Stimulated activated naive CD8-positive, alpha-beta T cell treated with anti-CD3 and anti-CD28 coated beads, Interleukin-15, amount 100 ng/mL, for 72 hours (primary cell): Measurements from ENCODE around the gene VCX2.
A peak's percentile ranks its signal among the peaks of the same experiment; 100 is the strongest.
"Not testable (repeated sequence)": the region's sequence is repeated elsewhere in the genome, so short reads cannot be mapped to it uniquely, and the experiment has no call there.

Experiments used
- ATAC-seq: fragments of 150-1000 bp; cut with Tn5 transposase; 2 replicates; pipeline ENCODE4 v1.10.0; 2021; ENCODE audit warnings: mild to moderate bottlenecking, moderate library complexity
- DNase-seq, 2 donors: peaks; one replicate each; pipeline ENCODE4 v3.0.0; 2021 to 2022
- H3K27ac Mint-ChIP-seq, 2 donors: one replicate each; pipeline ENCODE4 v1.8.0; 2022; ENCODE audit warnings: mild to moderate bottlenecking in 2 of 2, mixed read lengths in 2 of 2, moderate library complexity in 2 of 2
- H3K27me3 Mint-ChIP-seq: one replicate; pipeline ENCODE4 v1.8.0; 2022; ENCODE audit warnings: mixed read lengths
- H3K4me1 Mint-ChIP-seq: one replicate; pipeline ENCODE4 v1.8.0; 2022; ENCODE audit warnings: mild to moderate bottlenecking, mixed read lengths
- H3K4me3 Mint-ChIP-seq, 2 donors: one replicate each; pipeline ENCODE4 v1.8.0; 2022; ENCODE audit warnings: mild to moderate bottlenecking in 2 of 2, mixed read lengths in 2 of 2, moderate library complexity in 1 of 2
- H3K9me3 Mint-ChIP-seq, 2 donors: one replicate each; pipeline ENCODE4 v1.8.0; 2022; ENCODE audit warnings: mixed read lengths in 2 of 2

The VCX2 gene

DNA sequence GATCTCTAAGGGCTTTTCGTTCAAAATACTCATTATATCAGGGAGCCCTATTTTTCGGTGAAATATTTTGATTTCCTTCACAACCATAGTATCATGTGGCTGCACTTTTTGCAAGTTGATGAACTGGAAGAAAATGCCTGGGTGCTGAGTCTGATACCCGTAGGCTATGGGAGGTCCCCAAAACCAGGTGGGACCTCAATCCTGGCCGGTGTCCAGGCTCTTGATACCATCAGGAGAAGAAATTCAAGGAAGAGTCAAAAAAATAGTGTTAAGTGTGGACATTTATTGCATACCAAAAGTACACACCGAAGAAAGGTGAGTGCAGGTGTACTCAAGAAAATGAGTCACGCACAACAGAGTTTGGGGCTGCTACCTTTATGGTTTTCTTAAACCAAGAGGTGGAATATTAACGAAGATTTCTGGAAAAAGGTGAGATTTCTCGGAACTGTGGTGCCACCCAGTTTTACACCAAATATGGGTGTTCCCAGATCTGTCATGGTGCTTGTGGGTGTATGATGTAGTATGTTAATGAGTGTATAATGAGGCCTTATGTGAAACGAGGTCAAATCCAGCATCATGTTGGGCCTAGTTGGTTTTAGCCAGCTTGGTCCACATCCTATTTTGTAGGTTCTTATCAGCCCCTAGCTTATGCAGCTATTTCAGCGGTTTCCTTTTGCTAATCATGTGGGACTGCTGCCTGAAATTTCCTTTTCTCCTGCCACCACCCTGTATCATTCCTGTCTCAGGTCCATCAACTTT is 29.9 kb downstream of the VCX2 start:
- no peak for ATAC-seq
- H3K9me3 Mint-ChIP-seq: peaks cover 4 to 7% of the 10 kb centered on the region in 2 donors
- no peak overlapping the region for H3K4me3 Mint-ChIP-seq
- no peaks in the 10 kb centered on the region for H3K27me3 Mint-ChIP-seq
- no peak overlapping the region for H3K27ac Mint-ChIP-seq
- DNase-seq: no peak
- H3K4me1 Mint-ChIP-seq: no peaks in the 10 kb centered on the region

DNA sequence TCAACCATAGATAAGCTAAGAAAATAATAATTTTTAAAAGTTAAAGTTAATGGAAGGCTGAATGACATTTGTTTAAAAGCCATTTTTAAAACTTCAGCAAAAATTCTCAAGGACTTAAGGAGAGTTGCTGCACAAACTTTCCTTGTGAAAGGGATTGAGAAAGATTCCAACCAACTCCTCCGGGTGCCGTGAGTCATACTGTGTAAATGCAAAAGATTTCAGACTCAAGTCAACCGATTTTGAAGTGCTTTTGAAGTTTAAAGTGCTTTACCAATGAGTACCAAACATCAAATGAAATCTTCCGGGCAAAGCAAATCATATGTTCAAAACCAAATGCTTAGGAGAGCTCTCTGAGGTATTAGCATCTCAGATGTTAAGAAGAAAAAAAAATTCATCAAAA is 31.4 kb downstream of the VCX2 start:
- Mint-ChIP-seq H3K27me3 (no peaks in the 10 kb centered on the region), H3K9me3 (peaks cover 4 to 8% of the 10 kb centered on the region in 2 donors), H3K27ac (no peak overlapping the region), H3K4me3 (no peak overlapping the region), H3K4me1 (no peaks in the 10 kb centered on the region)
- DNase-seq (no peak), ATAC-seq (no peak)

DNA sequence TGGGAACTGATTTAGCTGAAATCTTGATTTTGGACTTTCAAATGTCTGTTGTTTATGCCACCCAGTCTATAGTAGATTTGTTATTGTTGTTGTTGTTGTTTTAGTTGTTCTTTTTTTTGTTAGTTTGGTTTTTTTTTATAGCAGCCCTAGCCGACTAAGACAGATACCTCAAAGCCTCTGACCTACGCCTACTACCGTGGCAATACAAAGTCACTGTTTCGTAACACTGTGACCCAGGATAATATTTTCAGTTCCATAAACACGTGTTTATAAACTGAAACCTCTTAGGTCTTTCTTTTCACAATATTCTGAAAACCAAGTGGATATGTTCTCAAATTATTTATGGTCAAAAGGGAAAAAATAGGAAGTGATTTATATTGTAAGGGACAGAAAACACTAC is 32.8 kb downstream of the VCX2 start:
- no peaks in the 10 kb centered on the region for H3K27me3 Mint-ChIP-seq
- ATAC-seq: no peak

DNA sequence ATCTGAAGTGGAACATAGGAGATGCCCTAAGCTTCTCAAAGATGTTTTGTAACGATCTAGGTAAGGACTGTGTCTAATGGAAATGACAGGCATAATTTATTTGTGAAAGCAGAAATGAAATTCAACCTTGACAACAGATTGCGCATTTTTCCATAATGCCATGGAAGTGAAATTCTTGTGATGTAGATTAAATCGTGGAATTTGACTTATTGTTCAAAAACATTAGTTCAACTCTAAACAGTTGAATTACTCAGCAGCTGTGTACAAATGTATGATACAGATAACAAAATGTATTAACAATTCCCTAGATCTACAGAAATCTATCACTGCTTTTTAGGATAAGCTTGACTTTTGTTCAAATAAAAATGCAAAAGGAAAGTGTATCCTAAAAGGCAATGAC is 44.4 kb downstream of the VCX2 start:
- ATAC-seq (no peak), DNase-seq (no peak)
- Mint-ChIP-seq H3K27me3 (no peaks in the 10 kb centered on the region), H3K4me1 (no peaks in the 10 kb centered on the region), H3K4me3 (no peak overlapping the region), H3K9me3 (no peaks in the 10 kb centered on the region), H3K27ac (no peak overlapping the region)

More for the DNA sequence above, 32.8 kb downstream of the VCX2 start:
- Mint-ChIP-seq H3K9me3 (peaks cover 8 to 13% of the 10 kb centered on the region in 2 donors), H3K4me1 (no peaks in the 10 kb centered on the region), H3K27ac (peak overlapping the region in 1 of 2 donors; percentile 39), H3K4me3 (no peak overlapping the region)
- DNase-seq: no peak

DNA sequence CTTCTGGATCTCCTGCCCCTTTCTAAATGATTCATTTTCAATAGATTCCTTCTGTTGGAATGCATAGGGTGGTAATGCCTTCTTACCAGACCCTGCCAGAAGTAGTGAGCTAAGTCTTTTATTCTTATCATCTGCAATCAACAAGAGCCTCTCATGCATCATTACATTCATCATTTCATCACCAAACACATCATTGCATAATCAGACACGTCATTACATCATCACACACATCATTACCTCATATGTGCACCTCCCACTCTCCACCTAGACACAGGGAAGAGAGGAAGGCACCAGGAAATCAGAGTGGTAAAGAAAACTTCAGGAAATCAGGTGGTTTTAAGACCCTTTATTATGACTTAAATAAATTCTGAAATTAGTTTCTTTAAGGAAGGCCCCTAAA is 45.0 kb downstream of the VCX2 start:
- Mint-ChIP-seq H3K4me1 (no peaks in the 10 kb centered on the region), H3K4me3 (no peak overlapping the region), H3K27ac (no peak overlapping the region), H3K27me3 (no peaks in the 10 kb centered on the region), H3K9me3 (no peaks in the 10 kb centered on the region)
- ATAC-seq (no peak), DNase-seq (no peak)

DNA sequence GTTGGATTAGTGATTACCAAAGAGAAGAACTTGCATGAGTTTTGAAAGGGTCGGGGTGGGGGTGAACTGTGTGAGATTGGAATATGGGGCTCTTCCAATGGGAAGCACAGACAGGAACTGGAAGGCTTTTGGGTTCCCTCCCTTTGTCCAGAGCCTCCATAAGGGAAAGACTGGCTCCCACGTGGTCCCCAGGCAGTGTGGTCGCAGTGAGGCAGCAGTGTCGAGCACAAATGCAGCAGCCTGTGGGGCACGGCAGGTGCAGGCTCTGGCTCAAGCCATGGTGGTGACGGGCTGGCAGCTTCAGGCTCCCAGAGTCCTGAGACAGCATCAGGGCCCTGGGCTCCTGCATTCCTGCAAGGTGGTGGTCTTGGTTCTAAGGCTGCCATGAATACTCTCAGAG is 45.5 kb downstream of the VCX2 start:
- ATAC-seq: no peak
- Mint-ChIP-seq H3K4me1 (no peaks in the 10 kb centered on the region), H3K27ac (no peak overlapping the region), H3K4me3 (no peak overlapping the region), H3K27me3 (no peaks in the 10 kb centered on the region), H3K9me3 (no peaks in the 10 kb centered on the region)
- no peak for DNase-seq

DNA sequence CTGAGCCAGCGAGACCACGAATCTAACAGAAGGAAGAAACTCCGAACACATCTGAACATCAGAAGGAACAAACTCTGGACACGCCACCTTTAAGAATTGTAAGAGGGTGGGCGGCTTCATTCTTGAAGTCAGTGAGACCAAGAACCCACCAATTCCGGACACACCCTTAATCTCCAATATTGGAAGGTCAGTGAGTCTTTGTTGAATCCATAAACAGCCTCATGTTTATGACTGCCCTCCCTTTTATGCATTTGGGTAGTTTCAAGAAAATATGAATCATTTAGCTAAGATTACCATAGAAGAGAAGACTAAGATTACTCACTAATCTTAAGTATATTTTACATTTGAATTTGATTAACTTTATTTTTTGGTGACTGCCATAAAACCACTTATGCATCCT is 48.5 kb downstream of the VCX2 start:
- Mint-ChIP-seq H3K4me3 (no peak overlapping the region), H3K27me3 (no peaks in the 10 kb centered on the region), H3K9me3 (no peaks in the 10 kb centered on the region), H3K27ac (no peak overlapping the region), H3K4me1 (no peaks in the 10 kb centered on the region)
- DNase-seq (no peak), ATAC-seq (no peak)

DNA sequence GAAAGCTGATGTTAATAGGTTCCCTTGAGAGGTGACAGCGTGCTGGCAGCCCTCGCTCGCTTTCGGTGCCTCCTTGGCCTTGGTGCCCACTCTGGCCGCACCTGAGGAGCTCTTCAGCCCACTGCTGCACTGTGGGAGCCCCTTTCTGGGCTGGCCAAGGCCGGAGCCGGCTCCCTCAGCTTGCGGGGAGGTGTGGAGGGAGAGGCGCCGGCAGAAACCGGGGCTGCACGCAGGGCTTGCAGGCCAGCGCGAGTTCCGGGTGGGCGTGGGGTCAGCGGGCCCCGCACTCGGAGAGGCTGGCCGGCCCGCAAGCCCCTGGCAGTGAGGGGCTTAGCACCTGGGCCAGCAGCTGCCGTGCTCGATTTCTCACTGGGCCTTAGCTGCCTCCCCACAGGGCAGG is 49.7 kb downstream of the VCX2 start:
- H3K27me3 Mint-ChIP-seq, DNase-seq, H3K27ac Mint-ChIP-seq, H3K4me3 Mint-ChIP-seq, H3K4me1 Mint-ChIP-seq, H3K9me3 Mint-ChIP-seq, ATAC-seq: not testable (repeated sequence)
